SK-N-SH treated with all-trans-retinoic acid at 6 μM for 48 hours (cell line): ENCODE results near the gene KXD1.

Experiments used
- ATAC-seq: fragments of 200-7000 bp; cut with Tn5 transposase; 3 replicates; pipeline ENCODE4 v1.9.1; 2020; ENCODE audit warnings: mild to moderate bottlenecking, moderate library complexity
- ARNTL ChIP-seq: fragments of 450-650 bp; formaldehyde crosslinking; IDR thresholded peaks from 2 replicates; pipeline ENCODE4 v1.5.0; 2020; ENCODE audit warnings: low read depth, mild to moderate bottlenecking, moderate library complexity, borderline replicate concordance
- BACH2 ChIP-seq: fragments of 250-450 bp; sonication (Bioruptor Pico); IDR thresholded peaks from 2 replicates; pipeline ENCODE4 v1.9.0; 2021; ENCODE audit warnings: mild to moderate bottlenecking, borderline replicate concordance
- CSDC2 ChIP-seq: fragments of 250-450 bp; sonication (Bioruptor Pico); IDR thresholded peaks from 2 replicates; pipeline ENCODE4 v1.5.0; 2020; ENCODE audit warnings: mild to moderate bottlenecking, moderate library complexity
- GLIS3 ChIP-seq: fragments of 250-450 bp; sonication (Bioruptor Pico); IDR thresholded peaks from 2 replicates; pipeline ENCODE4 v1.5.0; 2020; ENCODE audit warnings: mild to moderate bottlenecking, moderate library complexity
- ISL1 ChIP-seq: fragments of 250-450 bp; sonication (Bioruptor Pico); IDR thresholded peaks from 2 replicates; pipeline ENCODE4 v2.1.2; 2022; ENCODE audit warnings: mild to moderate bottlenecking, moderate library complexity
- OSR1 ChIP-seq: fragments of 250-450 bp; sonication (Bioruptor Pico); IDR thresholded peaks from 2 replicates; pipeline ENCODE4 v1.8.0; 2022; ENCODE audit warnings: moderate library complexity, mild to moderate bottlenecking, inconsistent platforms
- PPARA ChIP-seq: fragments of 250-450 bp; sonication (Bioruptor Pico); IDR thresholded peaks from 2 replicates; pipeline ENCODE4 v1.5.0; 2020; ENCODE audit warnings: mild to moderate bottlenecking, borderline replicate concordance
- RARB ChIP-seq: fragments of 250-450 bp; sonication (Bioruptor Pico); IDR thresholded peaks from 2 replicates; pipeline ENCODE4 v1.8.0; 2021; ENCODE audit warnings: mild to moderate bottlenecking, moderate library complexity
- SNAI2 ChIP-seq: fragments of 250-450 bp; sonication (Bioruptor Pico); IDR thresholded peaks from 2 replicates; pipeline ENCODE4 v1.5.0; 2020; ENCODE audit warnings: mild to moderate bottlenecking, moderate library complexity
- TOX ChIP-seq: fragments of 250-450 bp; sonication (Bioruptor Pico); IDR thresholded peaks from 2 replicates; pipeline ENCODE4 v1.8.0; 2021; ENCODE audit warnings: mild to moderate bottlenecking, moderate library complexity, borderline replicate concordance
- ZC3H10 ChIP-seq: fragments of 250-450 bp; sonication (Bioruptor Pico); IDR thresholded peaks from 2 replicates; pipeline ENCODE4 v1.5.1; 2021; ENCODE audit warnings: mild to moderate bottlenecking, moderate library complexity
- ZFP30 ChIP-seq: fragments of 450-650 bp; formaldehyde crosslinking; IDR thresholded peaks from 2 replicates; pipeline ENCODE4 v1.5.0; 2022; ENCODE audit warnings: mild to moderate bottlenecking, moderate library complexity
- ZNF70 ChIP-seq: fragments of 450-650 bp; formaldehyde crosslinking; IDR thresholded peaks from 2 replicates; pipeline ENCODE4 v1.5.0; 2020; ENCODE audit warnings: mild to moderate bottlenecking, moderate library complexity
- ZNF8 ChIP-seq: fragments of 450-650 bp; formaldehyde crosslinking; IDR thresholded peaks from 2 replicates; pipeline ENCODE4 v1.5.0; 2020; ENCODE audit warnings: mild to moderate bottlenecking, moderate library complexity
- TF ChIP-seq, protein P1 (sequence below): fragments of 250-450 bp; sonication (Bioruptor Pico); IDR thresholded peaks from 2 replicates; pipeline ENCODE4 v1.8.0; 2020; ENCODE audit warnings: mild to moderate bottlenecking, moderate library complexity, borderline replicate concordance
- TF ChIP-seq, protein P2 (sequence below): fragments of 250-450 bp; sonication (Bioruptor Pico); IDR thresholded peaks from 2 replicates; pipeline ENCODE4 v1.5.1; 2020; ENCODE audit warnings: low read depth, mild to moderate bottlenecking, moderate library complexity

Gene KXD1

DNA sequence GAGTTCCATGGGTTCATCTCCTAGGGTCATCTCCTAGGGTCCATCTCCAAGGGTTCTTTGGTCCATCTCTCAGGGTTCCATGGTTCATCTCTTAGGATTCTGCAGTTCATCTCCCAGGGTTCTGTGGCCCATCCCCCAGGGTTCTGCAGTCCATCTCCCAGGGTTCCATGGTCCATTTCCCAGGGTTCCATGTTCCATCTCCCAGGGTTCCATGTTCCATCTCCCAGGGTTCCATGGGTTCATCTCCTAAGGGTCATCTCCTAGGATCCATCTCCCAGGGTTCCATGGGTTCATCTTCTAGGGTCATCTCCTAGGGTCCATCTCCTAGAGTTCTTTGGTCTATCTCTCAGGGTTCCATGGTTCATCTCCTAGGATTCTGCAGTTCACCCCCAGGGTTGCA lies 59.9 kb downstream of the KXD1 start:
- ATAC-seq: no peak
- TF ChIP-seq RARB (CRISPR knock-in tag) (no peak), OSR1 (CRISPR knock-in tag) (no peak), ZNF70 (CRISPR knock-in tag) (no peak), SNAI2 (CRISPR knock-in tag) (no peak), ZC3H10 (CRISPR knock-in tag) (no peak), TOX (CRISPR knock-in tag) (no peak), PPARA (CRISPR knock-in tag) (no peak), BACH2 (CRISPR knock-in tag) (no peak), ZNF8 (no peak), ZFP30 (CRISPR knock-in tag) (no peak), GLIS3 (no peak)
- TF ChIP-seq, protein P1, sequence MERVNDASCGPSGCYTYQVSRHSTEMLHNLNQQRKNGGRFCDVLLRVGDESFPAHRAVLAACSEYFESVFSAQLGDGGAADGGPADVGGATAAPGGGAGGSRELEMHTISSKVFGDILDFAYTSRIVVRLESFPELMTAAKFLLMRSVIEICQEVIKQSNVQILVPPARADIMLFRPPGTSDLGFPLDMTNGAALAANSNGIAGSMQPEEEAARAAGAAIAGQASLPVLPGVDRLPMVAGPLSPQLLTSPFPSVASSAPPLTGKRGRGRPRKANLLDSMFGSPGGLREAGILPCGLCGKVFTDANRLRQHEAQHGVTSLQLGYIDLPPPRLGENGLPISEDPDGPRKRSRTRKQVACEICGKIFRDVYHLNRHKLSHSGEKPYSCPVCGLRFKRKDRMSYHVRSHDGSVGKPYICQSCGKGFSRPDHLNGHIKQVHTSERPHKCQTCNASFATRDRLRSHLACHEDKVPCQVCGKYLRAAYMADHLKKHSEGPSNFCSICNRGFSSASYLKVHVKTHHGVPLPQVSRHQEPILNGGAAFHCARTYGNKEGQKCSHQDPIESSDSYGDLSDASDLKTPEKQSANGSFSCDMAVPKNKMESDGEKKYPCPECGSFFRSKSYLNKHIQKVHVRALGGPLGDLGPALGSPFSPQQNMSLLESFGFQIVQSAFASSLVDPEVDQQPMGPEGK: no peak
- TF ChIP-seq, all 23 proteins: peak for 0

DNA sequence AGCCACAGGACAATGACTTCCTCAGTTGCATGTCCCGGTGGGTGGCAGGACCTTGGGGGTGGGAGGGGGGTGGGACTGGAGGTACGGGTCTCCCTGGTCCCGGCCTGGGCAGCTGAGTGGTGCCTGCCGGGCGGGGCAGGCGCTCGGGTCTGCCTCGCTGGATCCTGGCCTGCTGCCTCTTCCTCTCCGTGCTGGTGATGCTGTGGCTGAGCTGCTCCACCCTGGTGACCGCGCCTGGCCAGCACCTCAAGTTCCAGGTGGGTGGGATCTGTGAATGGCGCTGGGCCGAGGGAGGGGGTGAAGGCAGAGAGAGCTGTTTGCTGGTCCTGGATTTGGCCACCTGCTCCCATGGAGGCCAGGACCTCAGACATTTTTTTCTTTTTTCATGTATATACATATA lies 60.6 kb downstream of the KXD1 start:
- no peak for TF ChIP-seq ZC3H10 (CRISPR knock-in tag)
- no peak for TF ChIP-seq ARNTL (CRISPR knock-in tag)
- TF ChIP-seq ISL1: no peak
- no peak for TF ChIP-seq SNAI2 (CRISPR knock-in tag)
- no peak for TF ChIP-seq GLIS3
- no peak for TF ChIP-seq ZNF8
- TF ChIP-seq, protein P2, sequence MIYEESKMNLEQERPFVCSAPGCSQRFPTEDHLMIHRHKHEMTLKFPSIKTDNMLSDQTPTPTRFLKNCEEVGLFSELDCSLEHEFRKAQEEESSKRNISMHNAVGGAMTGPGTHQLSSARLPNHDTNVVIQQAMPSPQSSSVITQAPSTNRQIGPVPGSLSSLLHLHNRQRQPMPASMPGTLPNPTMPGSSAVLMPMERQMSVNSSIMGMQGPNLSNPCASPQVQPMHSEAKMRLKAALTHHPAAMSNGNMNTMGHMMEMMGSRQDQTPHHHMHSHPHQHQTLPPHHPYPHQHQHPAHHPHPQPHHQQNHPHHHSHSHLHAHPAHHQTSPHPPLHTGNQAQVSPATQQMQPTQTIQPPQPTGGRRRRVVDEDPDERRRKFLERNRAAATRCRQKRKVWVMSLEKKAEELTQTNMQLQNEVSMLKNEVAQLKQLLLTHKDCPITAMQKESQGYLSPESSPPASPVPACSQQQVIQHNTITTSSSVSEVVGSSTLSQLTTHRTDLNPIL (CRISPR knock-in tag): no peak
- TF ChIP-seq OSR1 (CRISPR knock-in tag): no peak
- TF ChIP-seq CSDC2 (CRISPR knock-in tag): no peak
- TF ChIP-seq BACH2 (CRISPR knock-in tag): no peak
- ATAC-seq: no peak
